T-helper 1 cell treated with Interleukin-12 subunit alpha and Interleukin-12 subunit beta and Interleukin-4 antibody, amounts not matched to agents 30 ng/mL and 1 ng/mL, for 36 hours (primary cell): ENCODE results near the gene PLD4. TPM values are rescaled to one million over a fixed set of nuclear protein-coding genes. Genes with fewer than 3 reads are reported as not detected.

ENCODE experiments used
- intact Hi-C: fragments of 100-400 bp; cut with micrococcal nuclease; formaldehyde crosslinking; loops from one replicate; pipeline ENCODE4 v1.15.1; 2024
- total RNA-seq: library from RNA; stranded (reverse); gene quantifications from 2 replicates; pipeline ENCODE4 v1.2.3, GENCODE V29; 2022

Gene PLD4
- total RNA-seq, 1 donor from 2014 or later = 0.10 TPM

DNA sequence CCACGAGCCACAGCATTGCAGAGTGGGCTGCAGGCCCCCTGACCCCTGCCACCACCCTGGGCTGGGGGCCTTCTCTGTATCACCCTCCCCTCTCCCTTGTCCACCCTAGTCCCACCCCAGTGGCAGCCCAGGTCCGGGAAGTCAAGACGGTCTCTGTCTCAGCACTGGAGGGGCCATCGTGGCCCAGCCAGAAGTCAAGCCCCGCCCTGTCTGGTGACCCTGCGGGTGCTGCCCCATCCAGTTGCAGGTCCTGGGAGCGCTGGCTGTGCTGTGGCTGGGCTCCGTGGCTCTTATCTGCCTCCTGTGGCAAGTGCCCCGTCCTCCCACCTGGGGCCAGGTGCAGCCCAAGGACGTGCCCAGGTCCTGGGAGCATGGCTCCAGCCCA lies 2.7 kb downstream of the PLD4 start:
- intact Hi-C loops = no loop called here

DNA sequence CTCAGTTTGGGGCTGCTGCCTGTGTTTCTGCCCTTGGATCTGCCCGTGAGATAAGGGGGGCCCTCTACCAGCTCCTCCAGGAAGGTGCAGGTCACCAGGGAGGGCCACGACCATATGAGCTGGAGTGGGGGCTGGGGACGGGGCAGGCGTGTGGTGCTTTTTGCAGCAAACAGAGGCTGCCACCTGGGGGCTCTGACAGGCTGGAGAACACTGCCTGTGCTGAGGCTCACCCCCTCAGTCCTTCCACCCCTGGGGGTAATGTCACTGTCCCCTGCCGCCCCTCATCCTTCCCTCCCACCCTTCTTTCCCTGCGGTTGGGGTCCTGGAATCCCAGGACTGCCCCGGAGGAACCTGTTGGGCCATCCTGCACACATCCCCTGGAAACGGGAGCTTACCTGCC lies 3.2 kb downstream of the PLD4 start:
- intact Hi-C loops = no loop called here

DNA sequence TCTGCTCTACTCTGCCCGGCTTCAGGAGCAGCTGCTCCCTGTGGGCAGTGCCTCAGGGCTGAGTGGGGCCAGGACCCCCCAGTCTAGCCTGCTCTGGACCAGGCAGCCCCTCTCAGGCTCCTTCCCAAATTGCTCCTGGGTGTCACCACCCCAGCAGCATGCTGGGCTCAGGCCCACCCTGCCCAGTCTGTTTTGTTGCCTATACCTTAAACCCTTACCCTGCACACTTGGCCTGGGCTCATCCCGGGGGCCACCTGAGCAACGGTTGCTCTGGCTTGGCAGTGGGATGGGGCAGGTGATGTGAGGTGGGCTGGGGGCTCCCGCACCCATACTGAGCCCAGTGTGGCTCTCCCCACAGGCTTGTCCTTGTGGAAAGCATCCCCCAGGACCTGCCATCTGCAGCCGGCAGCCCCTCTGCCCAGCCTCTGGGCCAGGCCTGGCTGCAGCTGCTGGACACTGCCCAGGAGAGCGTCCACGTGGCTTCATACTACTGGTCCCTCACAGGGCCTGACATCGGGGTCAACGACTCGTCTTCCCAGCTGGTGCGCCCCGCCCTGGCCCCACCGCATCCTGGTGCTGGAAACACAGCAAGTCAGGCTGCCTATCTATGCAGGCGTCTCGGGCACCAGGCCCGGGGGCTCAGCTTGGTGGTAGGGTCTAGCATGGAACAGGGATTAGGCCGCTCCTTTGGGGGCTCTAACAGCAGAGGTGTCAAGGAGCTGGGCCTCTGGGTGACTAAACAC lies 3.9 kb downstream of the PLD4 start:
- intact Hi-C loops = no loop called here

DNA sequence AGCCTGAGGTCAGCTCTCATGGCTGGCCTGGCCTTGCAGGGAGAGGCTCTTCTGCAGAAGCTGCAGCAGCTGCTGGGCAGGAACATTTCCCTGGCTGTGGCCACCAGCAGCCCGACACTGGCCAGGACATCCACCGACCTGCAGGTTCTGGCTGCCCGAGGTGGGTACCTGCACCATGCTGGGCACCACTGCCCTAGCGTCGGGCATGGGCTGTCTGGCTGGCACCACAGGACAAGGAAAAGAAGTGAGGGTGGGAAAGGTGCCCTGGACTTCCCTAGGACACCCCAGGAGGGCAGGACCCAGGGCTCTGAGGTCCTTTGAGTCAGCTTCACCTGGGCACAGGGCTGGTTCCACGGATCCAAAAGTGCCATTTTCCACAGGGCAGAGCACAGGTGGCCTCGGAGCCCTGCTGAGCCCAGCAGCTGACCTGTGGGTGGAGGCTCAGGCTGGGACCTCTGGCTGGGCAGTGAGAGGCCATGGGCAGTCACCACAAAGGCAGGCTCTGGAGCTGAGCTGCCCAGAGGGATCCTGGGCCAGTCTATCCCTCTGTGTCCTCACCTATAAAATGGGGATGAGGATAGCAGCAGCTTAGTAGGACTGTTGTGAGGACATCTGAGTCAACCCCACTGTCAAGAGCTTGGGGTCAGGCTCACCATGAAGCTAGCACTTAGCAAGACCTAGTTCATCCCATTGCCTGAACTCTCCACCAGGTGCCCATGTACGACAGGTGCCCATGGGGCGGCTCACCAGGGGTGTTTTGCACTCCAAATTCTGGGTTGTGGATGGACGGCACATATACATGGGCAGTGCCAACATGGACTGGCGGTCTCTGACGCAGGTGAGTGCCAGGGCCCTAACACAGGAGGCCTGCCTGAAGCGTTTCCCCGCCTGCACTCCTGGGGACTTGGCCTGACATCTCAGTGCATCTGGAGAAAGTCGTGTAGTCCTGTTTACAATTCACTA lies 4.9 kb downstream of the PLD4 start:
- intact Hi-C loops = no loop called here

DNA sequence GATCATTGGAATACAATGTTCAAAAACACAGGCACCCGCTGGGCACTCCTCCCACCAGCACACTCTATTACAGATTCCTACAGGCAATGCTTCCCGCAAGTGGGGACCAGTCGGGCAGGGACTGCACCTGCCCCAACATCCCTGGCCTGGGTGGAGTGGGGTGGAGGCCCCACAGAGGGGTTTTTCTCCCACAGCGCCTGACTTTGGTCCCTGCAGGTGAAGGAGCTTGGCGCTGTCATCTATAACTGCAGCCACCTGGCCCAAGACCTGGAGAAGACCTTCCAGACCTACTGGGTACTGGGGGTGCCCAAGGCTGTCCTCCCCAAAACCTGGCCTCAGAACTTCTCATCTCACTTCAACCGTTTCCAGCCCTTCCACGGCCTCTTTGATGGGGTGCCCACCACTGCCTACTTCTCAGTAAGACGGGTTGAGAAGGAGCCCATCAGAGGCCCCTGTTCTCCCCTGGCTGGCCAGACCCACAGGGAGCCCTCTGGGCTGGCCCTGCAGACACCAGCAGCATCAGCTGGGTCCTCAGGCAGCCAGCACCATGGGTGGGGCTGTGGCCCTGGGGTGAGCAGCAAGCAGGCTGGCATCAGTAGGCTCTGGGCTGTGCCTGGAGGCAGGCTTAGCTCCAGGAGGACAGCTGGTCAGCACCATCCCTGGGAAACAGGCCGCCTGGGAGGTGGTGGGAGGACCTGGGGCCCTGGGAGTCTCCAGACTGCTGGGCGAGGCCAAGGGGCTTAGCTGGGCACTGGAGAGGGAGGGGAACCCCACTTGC lies 6.0 kb downstream of the PLD4 start:
- intact Hi-C loops = no loop called here

DNA sequence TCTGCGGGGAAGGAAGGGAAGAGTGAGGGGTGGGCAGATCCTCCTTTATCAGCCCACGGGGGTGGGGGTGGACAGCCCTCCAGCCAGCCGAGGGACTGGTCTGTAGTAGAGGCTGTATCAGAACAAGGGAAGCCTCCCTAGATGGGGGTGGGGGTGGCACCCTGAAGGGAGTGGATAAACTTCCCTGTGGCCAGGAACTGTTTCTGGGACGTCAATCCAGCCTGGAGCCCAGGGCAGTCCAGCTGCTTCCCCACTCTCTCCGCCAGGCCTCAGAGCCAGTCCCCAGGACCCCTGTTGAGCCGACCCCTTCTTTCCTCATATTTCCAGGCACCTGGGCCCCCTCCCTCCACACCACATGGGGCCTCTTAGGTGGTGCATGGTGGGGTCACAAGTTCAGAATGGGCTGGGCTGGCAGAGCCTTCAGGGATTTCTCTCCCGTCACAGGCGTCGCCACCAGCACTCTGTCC lies 6.7 kb downstream of the PLD4 start:
- intact Hi-C loops = no loop called here

DNA sequence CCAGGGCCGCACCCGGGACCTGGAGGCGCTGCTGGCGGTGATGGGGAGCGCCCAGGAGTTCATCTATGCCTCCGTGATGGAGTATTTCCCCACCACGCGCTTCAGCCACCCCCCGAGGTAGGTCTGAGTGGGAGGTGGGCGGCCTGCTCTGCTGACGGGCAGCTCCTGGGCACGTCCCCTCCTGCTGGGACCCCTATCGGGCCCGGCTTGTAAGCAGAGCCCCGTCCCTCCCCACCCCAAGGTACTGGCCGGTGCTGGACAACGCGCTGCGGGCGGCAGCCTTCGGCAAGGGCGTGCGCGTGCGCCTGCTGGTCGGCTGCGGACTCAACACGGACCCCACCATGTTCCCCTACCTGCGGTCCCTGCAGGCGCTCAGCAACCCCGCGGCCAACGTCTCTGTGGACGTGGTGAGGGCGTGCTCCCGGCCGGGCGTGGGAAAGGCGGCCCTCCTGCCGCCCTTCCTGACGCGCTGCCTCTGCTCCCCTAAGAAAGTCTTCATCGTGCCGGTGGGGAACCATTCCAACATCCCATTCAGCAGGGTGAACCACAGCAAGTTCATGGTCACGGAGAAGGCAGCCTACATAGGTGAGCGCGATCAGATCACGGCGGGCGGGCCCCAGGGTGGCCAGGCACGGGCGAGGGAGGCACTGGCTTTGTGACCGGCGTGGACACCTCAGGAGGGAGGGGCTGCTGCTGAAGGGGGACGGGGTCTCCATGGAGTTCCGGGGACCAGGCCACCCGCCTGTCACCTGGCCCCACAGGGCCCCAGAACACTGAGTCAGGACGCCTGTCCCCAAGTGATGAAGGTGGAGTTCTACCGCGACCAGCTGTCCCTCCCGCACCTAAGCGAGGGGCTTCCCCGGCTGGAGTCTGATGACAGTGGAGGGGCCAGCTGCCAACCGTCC lies 7.3 kb downstream of the PLD4 start:
- intact Hi-C loops = no loop called here

DNA sequence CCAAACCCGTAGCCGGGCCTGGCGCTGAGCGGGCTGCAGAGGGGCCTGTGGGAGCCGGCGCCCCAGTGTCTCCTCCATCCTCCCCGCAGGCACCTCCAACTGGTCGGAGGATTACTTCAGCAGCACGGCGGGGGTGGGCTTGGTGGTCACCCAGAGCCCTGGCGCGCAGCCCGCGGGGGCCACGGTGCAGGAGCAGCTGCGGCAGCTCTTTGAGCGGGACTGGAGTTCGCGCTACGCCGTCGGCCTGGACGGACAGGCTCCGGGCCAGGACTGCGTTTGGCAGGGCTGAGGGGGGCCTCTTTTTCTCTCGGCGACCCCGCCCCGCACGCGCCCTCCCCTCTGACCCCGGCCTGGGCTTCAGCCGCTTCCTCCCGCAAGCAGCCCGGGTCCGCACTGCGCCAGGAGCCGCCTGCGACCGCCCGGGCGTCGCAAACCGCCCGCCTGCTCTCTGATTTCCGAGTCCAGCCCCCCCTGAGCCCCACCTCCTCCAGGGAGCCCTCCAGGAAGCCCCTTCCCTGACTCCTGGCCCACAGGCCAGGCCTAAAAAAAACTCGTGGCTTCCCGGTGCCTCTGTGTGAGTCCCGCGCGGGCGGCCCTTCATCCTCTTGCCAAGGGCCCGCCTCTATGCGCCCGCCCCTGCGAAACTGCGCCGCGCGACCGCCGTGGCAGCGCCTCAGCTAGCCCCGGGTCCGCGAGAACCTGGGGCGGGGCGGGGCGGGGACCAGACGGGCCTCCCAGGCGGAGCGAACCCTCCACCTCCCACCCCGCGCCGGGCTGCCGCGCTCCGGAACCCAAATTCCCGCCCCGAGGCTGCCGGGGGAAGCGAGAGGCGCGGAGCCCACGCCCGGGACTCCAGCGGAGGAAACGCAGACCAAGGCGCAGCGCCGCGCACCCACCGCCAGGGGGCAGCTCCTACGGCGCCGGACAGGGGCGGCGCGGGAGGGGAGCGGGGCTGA lies 8.3 kb downstream of the PLD4 start:
- intact Hi-C loops = loop anchor here (1.0 kb wide), 4 partner anchors 57 to 368 kb away; partner anchors contain the start of gene BRF1

DNA sequence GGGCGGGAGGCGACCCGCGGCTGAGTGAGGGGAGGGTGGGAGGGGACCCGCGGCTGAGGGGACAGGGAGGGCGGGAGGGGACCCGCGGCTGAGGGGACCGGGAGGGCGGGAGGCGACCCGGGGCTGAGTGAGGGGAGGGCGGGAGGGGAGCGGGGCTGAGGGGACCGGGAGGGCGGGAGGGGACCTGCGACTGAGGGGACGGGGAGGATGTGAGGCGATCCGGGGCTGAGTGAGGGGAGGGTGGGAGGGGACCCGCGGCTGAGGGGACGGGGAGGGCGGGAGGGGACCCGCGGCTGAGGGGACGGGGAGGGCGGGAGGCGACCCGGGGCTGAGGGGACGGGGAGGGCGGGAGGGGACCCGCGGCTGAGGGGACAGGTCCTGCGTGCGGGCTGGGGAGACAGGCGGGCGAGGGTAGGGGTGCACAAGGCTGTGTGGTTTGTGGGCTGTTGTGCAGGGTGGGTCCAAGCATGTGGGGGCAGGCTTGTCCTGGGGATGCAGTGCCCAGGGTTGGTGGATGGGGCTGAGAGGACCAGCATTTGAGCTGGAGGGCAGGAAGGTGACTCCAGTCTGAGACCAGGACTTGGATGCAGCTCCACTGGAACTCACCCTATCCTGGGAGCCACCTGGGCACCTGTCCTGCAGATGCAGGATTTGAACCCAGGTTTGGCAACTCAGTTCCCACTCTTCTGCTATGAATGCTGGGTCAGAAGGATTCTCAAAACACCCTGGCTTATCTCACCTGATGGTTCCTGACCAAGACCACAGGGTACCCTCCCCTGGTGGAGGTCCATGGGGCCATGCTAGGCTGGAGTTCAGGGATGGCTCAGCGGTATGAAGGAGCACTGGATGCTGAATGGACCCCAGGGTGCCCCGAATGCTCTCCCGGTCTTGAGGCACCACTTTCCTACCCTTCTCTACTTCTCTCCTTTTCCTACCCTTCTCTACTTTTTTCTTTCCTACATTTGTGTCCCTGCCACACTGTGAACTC lies 9.4 kb downstream of the PLD4 start:
- intact Hi-C loops = loop anchor here (1.0 kb wide), 4 partner anchors 58 to 367 kb away; partner anchors contain the start of gene BRF1

DNA sequence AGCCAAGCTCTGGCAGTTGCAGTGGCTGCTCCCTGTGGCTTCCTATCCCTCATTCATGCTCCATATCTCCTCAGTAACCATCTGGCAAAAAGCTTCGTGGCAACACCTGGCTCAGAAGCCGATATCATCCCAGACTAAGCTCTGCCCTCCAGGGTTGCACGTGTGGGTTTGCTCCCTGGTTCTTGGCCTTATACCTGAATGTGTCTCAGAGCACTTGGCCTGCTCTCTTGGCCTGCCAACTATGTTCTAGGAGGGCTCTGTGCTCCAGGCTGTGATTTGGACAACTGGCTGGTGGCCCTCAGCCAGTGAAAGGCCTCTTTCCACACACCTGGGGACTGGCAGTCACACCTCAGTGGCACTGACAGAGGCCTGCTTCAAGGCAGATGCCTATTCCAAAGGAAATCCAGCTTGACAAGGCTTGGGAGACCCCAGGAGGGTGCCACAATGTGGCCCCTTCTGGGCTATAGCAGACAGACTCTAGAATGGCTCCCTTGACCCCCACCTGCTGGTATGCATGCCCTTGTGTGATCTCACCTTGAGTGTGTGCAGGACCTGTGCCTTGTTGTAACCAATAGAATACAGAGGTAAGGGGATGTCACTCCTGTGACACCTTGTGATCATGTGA lies 10.5 kb downstream of the PLD4 start:
- intact Hi-C loops = no loop called here

DNA sequence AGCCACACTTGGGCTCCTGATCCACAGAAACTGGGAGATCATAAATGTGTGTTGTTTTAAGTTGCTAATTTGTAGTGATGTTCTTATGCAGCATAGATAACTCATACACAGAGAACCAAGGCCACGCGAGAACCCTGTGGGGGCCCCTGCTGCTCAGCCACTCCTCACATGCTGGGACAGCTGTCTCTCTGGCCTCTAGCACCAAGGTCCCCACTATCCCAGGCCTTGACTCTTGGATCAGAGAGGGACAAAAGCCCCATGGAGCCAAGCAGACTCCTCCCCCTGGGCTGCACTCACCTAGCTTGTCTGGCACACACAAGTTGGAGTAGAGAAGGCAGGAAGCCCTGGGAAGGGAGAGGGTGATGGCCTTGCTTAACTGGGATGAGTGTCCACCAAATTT lies 11.3 kb downstream of the PLD4 start:
- intact Hi-C loops = no loop called here

DNA sequence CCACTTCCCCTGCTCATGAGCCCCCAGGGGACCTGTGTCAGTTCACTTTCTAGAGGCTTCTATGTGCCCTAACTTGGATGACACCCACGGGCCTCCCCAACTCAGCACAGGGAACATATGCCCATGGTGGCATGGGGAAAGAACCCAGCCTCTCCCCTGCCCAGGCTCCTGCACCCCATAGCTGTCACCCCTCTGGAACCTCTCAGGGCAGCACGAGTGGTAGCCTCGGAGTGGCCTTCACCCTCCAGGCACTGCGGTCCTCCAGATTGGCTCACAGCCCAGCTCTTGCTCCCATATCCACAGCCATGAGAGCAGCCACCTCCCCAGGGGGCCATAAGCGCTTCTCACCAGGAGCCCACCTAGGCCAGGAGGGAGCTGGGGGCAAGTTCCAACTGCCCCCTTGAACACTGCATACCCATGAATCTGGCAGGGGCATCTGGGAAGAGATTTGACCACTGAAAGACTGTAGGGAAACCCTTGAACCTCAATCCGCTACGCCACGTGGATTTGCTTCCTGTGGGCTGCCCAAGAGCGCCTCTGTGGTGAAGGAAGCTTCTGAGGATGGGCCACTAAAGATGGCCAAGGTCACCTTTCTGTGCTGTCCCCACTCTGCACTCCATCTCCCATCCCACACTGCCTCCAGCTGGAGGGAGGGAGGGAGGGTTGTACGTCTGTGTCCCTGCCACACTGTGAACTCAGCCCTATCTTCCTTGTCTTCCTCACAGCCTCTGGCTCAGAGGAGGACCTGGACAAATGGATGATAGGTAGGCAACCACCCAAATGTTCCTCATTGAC lies 11.9 kb downstream of the PLD4 start:
- intact Hi-C loops = no loop called here

DNA sequence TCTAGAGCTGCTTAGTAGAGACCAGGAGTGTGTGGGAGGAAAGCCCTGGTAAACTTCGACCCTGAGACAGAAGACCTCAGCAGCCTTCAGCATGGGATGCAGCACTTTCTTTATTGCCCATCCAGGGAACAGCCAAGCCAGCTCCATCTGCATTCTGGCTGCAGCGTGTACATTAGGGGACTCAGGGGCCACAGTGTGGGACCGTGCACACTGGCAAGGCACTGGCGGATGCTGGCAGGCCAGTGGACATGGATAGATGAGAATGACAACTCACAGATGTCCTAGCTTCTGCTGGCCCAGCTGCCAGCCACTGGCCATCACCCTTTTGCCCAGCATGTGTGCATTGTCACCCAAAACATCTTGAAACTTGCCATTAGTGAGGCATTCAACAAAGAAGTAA lies 12.5 kb downstream of the PLD4 start:
- intact Hi-C loops = no loop called here

DNA sequence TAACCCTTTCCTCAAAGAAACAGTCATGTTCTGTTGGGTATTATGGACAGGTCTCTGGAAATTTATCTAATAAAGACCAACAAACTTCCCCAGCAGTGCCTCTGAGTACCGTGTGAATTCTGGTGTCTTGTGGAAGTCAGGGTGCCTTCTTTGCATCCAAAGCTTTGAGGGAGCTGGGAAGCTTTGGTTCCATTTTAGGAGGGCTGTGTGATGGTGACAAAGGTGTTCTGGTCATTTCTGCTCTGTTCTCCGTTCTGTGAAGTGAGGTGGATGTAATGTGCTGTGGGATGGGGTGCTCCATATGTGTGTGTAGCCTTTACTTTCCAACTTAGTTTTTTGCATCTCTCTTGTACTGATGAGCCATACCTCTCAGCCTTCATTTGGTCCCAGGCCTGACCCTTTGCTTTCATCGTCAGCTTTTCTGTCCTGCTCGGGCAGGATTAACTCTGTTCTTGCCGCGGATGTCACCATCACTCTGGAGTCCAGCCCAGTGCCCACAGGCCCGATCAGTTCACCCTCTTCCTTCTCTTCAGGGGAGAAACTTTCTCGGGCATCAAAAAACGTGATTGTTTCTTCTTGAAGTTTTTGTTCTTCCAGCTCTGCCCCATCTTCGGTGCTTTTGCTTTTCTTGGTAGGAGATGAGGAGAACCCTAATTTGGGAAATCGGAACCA lies 13.2 kb downstream of the PLD4 start:
- intact Hi-C loops = no loop called here

DNA sequence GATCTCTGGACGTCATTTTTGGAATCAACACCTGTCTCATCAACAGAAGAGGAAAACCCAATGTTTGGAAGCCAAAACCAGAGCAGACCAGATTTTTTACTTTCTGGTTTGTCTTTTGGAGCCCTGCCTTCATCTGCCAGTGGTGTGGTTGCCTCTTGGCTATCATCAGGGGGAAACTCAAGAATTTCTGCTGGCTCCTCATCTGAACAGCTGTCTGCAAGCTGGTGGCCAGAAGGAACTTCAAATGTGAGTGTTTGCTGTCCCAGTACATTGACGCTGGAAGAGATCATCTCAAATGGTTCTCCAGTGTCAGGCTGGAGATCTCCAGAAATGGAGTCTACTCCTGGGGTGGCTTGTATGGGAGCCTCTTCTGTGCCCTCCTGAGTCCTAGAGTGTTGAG lies 13.8 kb downstream of the PLD4 start:
- intact Hi-C loops = no loop called here

DNA sequence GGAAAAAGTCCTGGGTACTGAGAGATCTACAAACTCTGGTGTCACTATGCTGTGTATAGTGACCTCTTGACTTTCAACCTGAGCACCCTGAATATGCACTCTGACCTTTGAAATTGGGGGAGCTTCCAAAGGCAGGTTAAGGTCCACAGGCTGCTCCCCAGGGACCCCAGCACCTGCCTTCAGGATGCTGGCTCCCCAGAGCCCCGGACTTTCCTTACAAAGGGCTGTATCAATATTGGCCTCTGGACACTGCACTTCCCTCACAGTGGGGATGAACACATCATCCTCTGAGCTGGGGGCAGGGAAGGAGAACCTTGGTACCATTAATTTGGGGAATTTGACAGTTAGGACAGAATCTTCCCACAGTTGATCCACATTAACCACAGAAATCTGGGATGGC lies 14.3 kb downstream of the PLD4 start:
- intact Hi-C loops = no loop called here
